Loucy (cell line): Measurements from ENCODE around the gene SDK2.

Experiments
- H2AFZ ChIP-seq: fragments of 200-600 bp; sonication (generic); 2 replicates; pipeline ENCODE4 v1.6.0; 2016; ENCODE audit warnings: antibody characterized with exemption, mild to moderate bottlenecking, low read length, moderate library complexity
- H3F3A ChIP-seq: fragments of 200-600 bp; 2 replicates; pipeline ENCODE4 v1.6.0; 2016; ENCODE audit warnings: antibody characterized with exemption, low read depth, mild to moderate bottlenecking
- H3K27me3 ChIP-seq: fragments of 200-600 bp; sonication (generic); 2 replicates; pipeline ENCODE4 v1.6.1; 2014; ENCODE audit warnings: low read length, mild to moderate bottlenecking; ENCODE audit not compliant: insufficient read depth, poor library complexity, severe bottlenecking
- H3K36me3 ChIP-seq: fragments of 200-600 bp; sonication (generic); 2 replicates; pipeline ENCODE4 v1.6.1; 2016; ENCODE audit warnings: low read length; ENCODE audit not compliant: insufficient read depth
- H3K4me1 ChIP-seq: fragments of 200-600 bp; sonication (generic); 2 replicates; pipeline ENCODE4 v1.5.1; 2014; ENCODE audit warnings: low read length, mild to moderate bottlenecking; ENCODE audit not compliant: insufficient read depth, poor library complexity, severe bottlenecking
- H3K4me2 ChIP-seq: fragments of 200-600 bp; sonication (generic); 2 replicates; pipeline ENCODE4 v1.6.0; 2014; ENCODE audit warnings: antibody characterized with exemption, low read length, low read depth, mild to moderate bottlenecking; ENCODE audit not compliant: poor library complexity, severe bottlenecking
- H3K4me3 ChIP-seq: fragments of 200-600 bp; sonication (generic); 2 replicates; pipeline ENCODE4 v1.5.1; 2014; ENCODE audit warnings: low read length, mild to moderate bottlenecking, mixed read lengths; ENCODE audit not compliant: poor library complexity, severe bottlenecking
- H3K79me2 ChIP-seq: fragments of 200-600 bp; sonication (generic); 2 replicates; pipeline ENCODE4 v1.6.1; 2014; ENCODE audit warnings: low read length; ENCODE audit not compliant: insufficient read depth
- H3K9ac ChIP-seq: fragments of 200-600 bp; sonication (generic); 2 replicates; pipeline ENCODE4 v1.6.0; 2014; ENCODE audit warnings: mild to moderate bottlenecking, low read depth, low read length, moderate library complexity; ENCODE audit not compliant: poor library complexity, severe bottlenecking
- H3K9me2 ChIP-seq: fragments of 200-600 bp; sonication (generic); replicated peaks from 2 replicates; pipeline ENCODE4 v1.6.1; 2016; ENCODE audit warnings: low read depth, low read length, mixed read lengths
- H3K9me3 ChIP-seq: fragments of 200-600 bp; sonication (generic); 2 replicates; pipeline ENCODE4 v1.6.1; 2014; ENCODE audit warnings: mild to moderate bottlenecking, antibody characterized with exemption, low read length, low read depth; ENCODE audit not compliant: insufficient read depth
- H4K20me1 ChIP-seq: fragments of 200-600 bp; sonication (generic); 2 replicates; pipeline ENCODE4 v1.6.0; 2014; ENCODE audit warnings: antibody characterized with exemption, low read length, mild to moderate bottlenecking; ENCODE audit not compliant: insufficient read depth, poor library complexity, severe bottlenecking
- EZH2phosphoT487 ChIP-seq: fragments of 200-600 bp; IDR thresholded peaks from 2 replicates; pipeline ENCODE4 v1.6.1; 2018; ENCODE audit warnings: antibody characterized with exemption, mild to moderate bottlenecking, moderate library complexity, borderline replicate concordance
- TF ChIP-seq, protein P1 (sequence below): fragments of 200-600 bp; sonication (generic); conservative IDR thresholded peaks from 2 replicates; pipeline ENCODE4 v1.5.1; 2014; ENCODE audit warnings: mild to moderate bottlenecking, antibody characterized with exemption, low read length

Gene SDK2

DNA sequence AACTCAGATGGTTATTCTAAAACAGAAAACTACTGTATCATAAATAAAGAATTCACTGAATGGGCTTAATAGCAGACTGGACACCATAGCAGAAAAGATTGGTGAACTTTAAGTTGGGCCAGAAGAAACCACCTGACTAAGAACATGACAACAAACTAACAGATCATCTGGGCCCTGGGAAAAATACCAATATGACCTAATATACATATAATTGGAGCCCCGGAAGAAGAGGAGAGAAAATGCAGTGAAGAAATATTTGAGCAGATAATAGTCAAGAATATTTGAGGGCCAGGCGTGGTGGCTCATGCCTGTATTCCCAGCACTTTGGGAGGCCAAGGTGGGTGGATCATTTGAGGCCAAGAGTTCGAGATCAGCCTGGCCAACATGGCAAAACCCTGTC, 25.5 kb upstream of the SDK2 start:
- Histone ChIP-seq H3K9me3 (no peaks in the 10 kb centered on the region), H3K9ac (no peak overlapping the region), H3K4me3 (no peak overlapping the region), H3K36me3 (no peaks in the 10 kb centered on the region), H3K79me2 (no peaks in the 10 kb centered on the region), H3K9me2 (no peaks in the 10 kb centered on the region), H3F3A (peaks cover 4% of the 10 kb centered on the region; the same call in 1 of the 2 replicates), H2AFZ (no peak overlapping the region), H3K27me3 (no peaks in the 10 kb centered on the region), H3K4me1 (peaks cover 27% of the 10 kb centered on the region), H4K20me1 (no peaks in the 10 kb centered on the region), H3K4me2 (no peak overlapping the region)
- TF ChIP-seq EZH2phosphoT487 = no peak
- TF ChIP-seq, protein P1, sequence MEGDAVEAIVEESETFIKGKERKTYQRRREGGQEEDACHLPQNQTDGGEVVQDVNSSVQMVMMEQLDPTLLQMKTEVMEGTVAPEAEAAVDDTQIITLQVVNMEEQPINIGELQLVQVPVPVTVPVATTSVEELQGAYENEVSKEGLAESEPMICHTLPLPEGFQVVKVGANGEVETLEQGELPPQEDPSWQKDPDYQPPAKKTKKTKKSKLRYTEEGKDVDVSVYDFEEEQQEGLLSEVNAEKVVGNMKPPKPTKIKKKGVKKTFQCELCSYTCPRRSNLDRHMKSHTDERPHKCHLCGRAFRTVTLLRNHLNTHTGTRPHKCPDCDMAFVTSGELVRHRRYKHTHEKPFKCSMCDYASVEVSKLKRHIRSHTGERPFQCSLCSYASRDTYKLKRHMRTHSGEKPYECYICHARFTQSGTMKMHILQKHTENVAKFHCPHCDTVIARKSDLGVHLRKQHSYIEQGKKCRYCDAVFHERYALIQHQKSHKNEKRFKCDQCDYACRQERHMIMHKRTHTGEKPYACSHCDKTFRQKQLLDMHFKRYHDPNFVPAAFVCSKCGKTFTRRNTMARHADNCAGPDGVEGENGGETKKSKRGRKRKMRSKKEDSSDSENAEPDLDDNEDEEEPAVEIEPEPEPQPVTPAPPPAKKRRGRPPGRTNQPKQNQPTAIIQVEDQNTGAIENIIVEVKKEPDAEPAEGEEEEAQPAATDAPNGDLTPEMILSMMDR = no peak

DNA sequence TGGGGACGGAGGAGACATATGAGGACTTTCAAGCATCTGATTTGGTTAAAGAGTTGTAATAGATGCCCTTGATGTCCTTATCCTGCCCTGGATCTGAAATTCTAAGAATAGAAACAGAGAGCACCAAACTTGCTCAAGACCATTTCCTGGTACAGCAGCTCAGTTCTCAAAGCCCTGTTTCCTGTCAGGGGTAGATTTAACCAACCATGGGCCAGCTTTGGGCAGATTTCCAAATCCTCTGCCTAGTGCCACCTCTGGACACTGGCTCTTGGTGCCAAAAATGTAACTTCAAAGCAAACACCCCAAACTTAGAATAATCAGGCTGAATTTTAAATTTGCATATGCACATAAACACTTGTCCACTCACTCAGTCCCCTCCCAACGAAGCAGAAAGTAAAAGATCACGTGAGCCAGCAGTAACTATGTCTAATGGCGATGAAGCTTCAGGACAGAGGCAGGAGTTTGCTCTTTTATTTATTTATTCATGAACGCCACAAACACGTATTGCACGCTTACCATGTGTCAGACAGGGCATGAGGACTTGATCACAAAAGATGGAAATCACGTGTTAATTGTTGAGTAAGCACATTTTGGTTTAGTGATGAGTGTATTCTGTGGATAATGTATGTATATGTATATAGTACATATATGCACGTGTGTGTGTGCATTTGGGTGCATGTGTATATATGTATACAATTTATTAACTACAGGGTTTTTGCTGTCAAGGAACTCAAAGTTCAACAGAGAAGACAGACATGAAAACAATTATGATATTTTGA, 23.1 kb upstream of the SDK2 start:
- peak overlapping the region; percentile 70 for H3K4me2 ChIP-seq

GRCh38 chr17:73663614-73664013, 19.4 kb upstream of the SDK2 start:
- H3K9me3 ChIP-seq = no peaks in the 10 kb centered on the region
- no peaks in the 10 kb centered on the region for H3K27me3 ChIP-seq
- no peak overlapping the region for H2AFZ ChIP-seq
- peaks cover 35% of the 10 kb centered on the region for H3K4me1 ChIP-seq
- TF ChIP-seq, protein P1 = no peak
- TF ChIP-seq EZH2phosphoT487 = no peak
- H3K4me2 ChIP-seq = no peak overlapping the region
- no peaks in the 10 kb centered on the region for H3K36me3 ChIP-seq
- peaks cover 4% of the 10 kb centered on the region; the same call in 1 of the 2 replicates for H3F3A ChIP-seq
- no peaks in the 10 kb centered on the region for H3K79me2 ChIP-seq
- H3K4me3 ChIP-seq = no peak overlapping the region
- H3K9ac ChIP-seq = no peak overlapping the region
- H3K9me2 ChIP-seq = no peaks in the 10 kb centered on the region
- H4K20me1 ChIP-seq = no peaks in the 10 kb centered on the region

More for the DNA sequence above, 23.1 kb upstream of the SDK2 start:
- peaks cover 35% of the 10 kb centered on the region for H3K4me1 ChIP-seq
- no peaks in the 10 kb centered on the region for H3K36me3 ChIP-seq
- no peaks in the 10 kb centered on the region for H4K20me1 ChIP-seq
- no peaks in the 10 kb centered on the region for H3K9me3 ChIP-seq
- H3K9ac ChIP-seq = peak overlapping the region; percentile 46
- H3K4me3 ChIP-seq = peak overlapping the region; percentile 58
- peaks cover 4% of the 10 kb centered on the region; the same call in 1 of the 2 replicates for H3F3A ChIP-seq
- H3K9me2 ChIP-seq = no peaks in the 10 kb centered on the region
- H3K79me2 ChIP-seq = no peaks in the 10 kb centered on the region
- TF ChIP-seq, protein P1 = peak; percentile 34; the same call in 1 of the 2 replicates
- no peak for TF ChIP-seq EZH2phosphoT487
- no peaks in the 10 kb centered on the region for H3K27me3 ChIP-seq
- H2AFZ ChIP-seq = 0 out of 2 replicates have a peak overlapping the region, but pooled peaks have one; percentile 53
